ENCODE data around the gene ACTG1. TPM values are rescaled to one million over a fixed set of nuclear protein-coding genes. Genes with fewer than 3 reads are reported as not detected.

ACTG1 gene
- total and polyA plus RNA-seq, 9 of the 15 experiments (the other 6 are each of a cell fraction or from before 2014, with no cell fraction given) = 224 to 1,775 (median 568) TPM

GRCh38 chr17:81480140-81481072, 32.2 kb downstream of the ACTG1 start:
- peak; percentile 54 to 81 (median 64) for DNase-seq (ENCODE audit: extremely low read depth in 1 of 4, low spot score in 3 of 4)
- intact Hi-C loops (cut with micrococcal nuclease) (loop anchor here (5.0 to 10.0 kb wide), 3 partner anchors 42 to 186 kb away; partner anchors contain the start of gene SLC38A10), in situ Hi-C loops (cut with MboI) (loop anchor here (5.0 kb wide), 2 partner anchors 88 to 233 kb away; no protein-coding TSS in a partner anchor)
- H3K9me3 ChIP-seq (replicated peaks; ENCODE audit: control insufficient read depth, insufficient read depth, low read depth, low read length) = no peaks in the 10 kb centered on the region
- no peaks in the 10 kb centered on the region; the same call in 2 of the 3 replicates for H3K79me2 ChIP-seq (ENCODE audit: control insufficient read depth, insufficient read depth, low read length)
- FAIRE-seq = peak; percentile 91
- no peaks in the 10 kb centered on the region for H3K9me1 ChIP-seq (ENCODE audit: control insufficient read depth, insufficient read depth, low read length)
- peak overlapping the region; percentile 68 for H3K4me2 ChIP-seq (ENCODE audit: insufficient read depth, low read length)
- H3K9ac ChIP-seq (ENCODE audit: insufficient read depth in 1 of 2, low read depth in 2 of 2, low read length in 2 of 2) = peak overlapping the region; percentile 59 to 85
- peaks cover 29 to 72% of the 10 kb centered on the region in 2 experiments for H3K4me1 ChIP-seq (replicated peaks in 1 of 2; ENCODE audit: control insufficient read depth in 2 of 2, insufficient read depth in 2 of 2, low read length in 2 of 2)
- peak overlapping the region; percentile 46 for H3K4me3 ChIP-seq
- ChIA-PET CTCF (ENCODE audit: low intra/inter-chr PET ratio) (no interaction called here), POLR2A (interaction anchor here (0.5 to 0.9 kb wide), 4 partner anchors 8 to 194 kb away, joined by 3 to 5 read pairs (median 4); no protein-coding TSS in a partner anchor)
- H2AFZ ChIP-seq (ENCODE audit: low read depth, low read length) = peak overlapping the region; percentile 72
- H4K20me1 ChIP-seq (replicated peaks; ENCODE audit: control insufficient read depth, insufficient read depth, low read length) = no peaks in the 10 kb centered on the region
- no peaks in the 10 kb centered on the region; a peak in 1 of 5 replicates for H3K27me3 ChIP-seq (ENCODE audit: control insufficient read depth in 2 of 2, insufficient read depth in 2 of 2, low read length in 2 of 2)
- 23% methylated on average over 21 of the region's 21 CpGs for WGBS (ENCODE audit: insufficient coverage, low coverage, missing lambda C conversion rate)
- ATAC-seq = peak; percentile 69
- no peaks in the 10 kb centered on the region for H3K36me3 ChIP-seq (ENCODE audit: control insufficient read depth, insufficient read depth, low read length)
- H3K27ac ChIP-seq (ENCODE audit: extremely low read depth, low read depth, low read length) = peak overlapping the region; percentile 89
- TSS peak; percentile 63 for BruUV-seq (replicated peaks)
- TF ChIP-seq USF1 (CRISPR knock-in tag; IDR thresholded peaks at IDR 0.05) (peak; percentile 4; the same call in 1 of the 2 replicates), POU5F1 (IDR thresholded peaks at IDR 0.05; ENCODE audit: borderline replicate concordance, low read depth, low read length, partially characterized antibody) (no peak), XRCC5 (IDR thresholded peaks at IDR 0.05; ENCODE audit: low read depth, low read length) (no peak), CREB1 (IDR thresholded peaks at IDR 0.05) (no peak; the same call in 1 of the 2 replicates), CREB1 (CRISPR knock-in tag; IDR thresholded peaks at IDR 0.05) (peak; percentile 44; the same call in 1 of the 2 replicates), ZNF3 (CRISPR knock-in tag; IDR thresholded peaks at IDR 0.05) (no peak), SREBF2 (CRISPR knock-in tag; IDR thresholded peaks at IDR 0.05) (no peak), RBFOX2 (IDR thresholded peaks at IDR 0.05; ENCODE audit: low read depth, low read length) (no peak), GABPB2 (CRISPR knock-in tag; conservative IDR thresholded peaks at IDR 0.05) (no peak), NR3C1 (CRISPR knock-in tag; IDR thresholded peaks at IDR 0.05) (no peak), RBM17 (IDR thresholded peaks at IDR 0.05; ENCODE audit: borderline replicate concordance, low read depth, low read length) (no peak), ATF7 (IDR thresholded peaks at IDR 0.05) (peak; percentile 28; the same call in 1 of the 2 replicates), GATAD2A (IDR thresholded peaks at IDR 0.05) (no peak), KLF1 (tag; IDR thresholded peaks at IDR 0.05) (no peak), FOXA3 (CRISPR knock-in tag; conservative IDR thresholded peaks at IDR 0.05 in 1 of 2, IDR thresholded peaks at IDR 0.05 in 1 of 2) (no peak), NFE2L1 (tag; IDR thresholded peaks at IDR 0.05; ENCODE audit: borderline replicate concordance, low read depth) (no peak), HDAC8 (tag; IDR thresholded peaks at IDR 0.05) (no peak), KDM5B (IDR thresholded peaks at IDR 0.05; ENCODE audit: insufficient replicate concordance, low read depth, low read length) (no peak), ZNF324 (CRISPR knock-in tag; IDR thresholded peaks at IDR 0.05) (no peak), BHLHE40 (IDR thresholded peaks at IDR 0.05; ENCODE audit: low read length) (peak; percentile 86)

Measured in K562 (cell line).